HG03280 (cell line): ENCODE measurements around the gene C10orf95.
"Not testable (repeated sequence)": the region's sequence is repeated elsewhere in the genome, so short reads cannot be mapped to it uniquely, and the experiment has no call there.

Source experiments
- ATAC-seq: cut with Tn5 transposase; IDR thresholded peaks from one replicate; pipeline ENCODE4 v1.9.1; 2021; ENCODE audit warnings: mild to moderate bottlenecking, moderate library complexity; ENCODE audit not compliant: unreplicated experiment

Gene C10orf95, protein sequence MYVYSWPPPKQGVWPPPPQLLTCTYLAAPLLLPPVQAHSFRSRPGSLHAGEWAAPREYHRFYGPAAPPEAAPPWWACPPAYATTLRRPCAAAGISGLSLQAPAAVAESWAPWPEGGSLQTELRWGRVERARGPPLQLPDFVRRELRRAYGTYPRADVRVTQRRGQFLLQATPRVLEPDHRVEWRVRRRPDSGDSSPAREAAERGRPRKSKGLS

DNA sequence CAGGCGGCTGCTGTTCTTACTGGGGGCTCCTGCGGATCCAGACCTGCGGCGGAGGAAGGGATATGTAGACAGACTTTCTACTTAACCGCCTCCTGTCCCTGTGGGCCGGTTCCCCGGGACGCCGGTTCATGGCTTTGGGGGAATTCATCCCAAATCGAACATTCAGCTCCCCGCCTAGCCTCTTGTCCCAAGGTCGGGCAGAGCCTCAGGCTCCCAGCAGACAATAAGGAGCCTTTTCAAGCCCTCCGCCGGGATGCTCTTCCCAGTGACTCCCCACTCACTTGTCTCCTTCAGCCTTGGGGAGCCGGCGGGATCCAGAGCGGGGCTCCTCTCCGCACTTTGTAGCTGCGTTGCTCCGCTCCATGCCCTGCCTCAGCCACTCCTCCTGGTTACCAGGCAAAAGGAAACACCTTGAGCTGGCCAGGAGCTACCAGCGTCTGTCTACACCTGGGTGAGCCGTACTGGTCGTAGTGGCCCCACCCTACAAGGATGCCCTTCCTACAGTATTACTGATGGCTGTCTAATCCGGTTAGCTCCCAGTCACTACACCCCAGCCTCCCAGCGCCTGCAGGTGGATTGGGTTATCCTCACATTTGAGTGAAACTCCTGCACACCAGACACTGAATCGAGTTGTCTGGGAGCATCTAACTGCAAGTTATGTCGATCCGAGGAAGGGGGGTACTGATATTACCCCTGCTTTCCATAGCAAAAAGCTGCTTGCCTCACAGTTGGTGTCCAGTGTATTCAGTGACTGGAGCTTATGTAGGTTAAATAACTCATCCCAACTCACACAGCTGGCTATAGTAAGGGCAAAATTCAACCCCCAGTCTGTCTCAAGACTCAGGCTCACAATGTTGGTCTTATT lies at the start of gene C10orf95:
Gene C10orf95 (minus strand): TSS at position 439 of the 865 bp plus-strand sequence. CDS start 450 bp downstream, outside the sequence.
- no peak for ATAC-seq

DNA sequence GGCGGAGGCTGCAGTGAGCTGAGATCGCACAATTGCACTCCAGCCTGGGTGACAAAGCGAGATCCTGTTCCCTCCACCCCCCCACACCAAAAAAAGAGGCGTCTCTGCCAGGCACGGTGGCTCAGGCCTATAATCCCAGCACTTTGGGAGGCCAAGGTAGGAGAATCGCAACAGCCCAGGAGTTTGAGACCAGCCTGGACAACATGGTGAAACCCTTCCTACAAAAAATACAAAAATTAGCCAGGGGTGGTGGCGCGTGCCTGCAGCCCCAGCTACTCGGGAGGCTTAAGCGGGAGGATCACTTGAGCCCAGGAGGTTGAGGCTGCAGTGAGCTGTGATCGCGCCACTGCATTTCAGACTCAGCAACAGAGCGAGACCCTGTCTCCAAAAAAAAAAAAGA lies 49.3 kb upstream of the C10orf95 start:
- ATAC-seq: not testable (repeated sequence)

DNA sequence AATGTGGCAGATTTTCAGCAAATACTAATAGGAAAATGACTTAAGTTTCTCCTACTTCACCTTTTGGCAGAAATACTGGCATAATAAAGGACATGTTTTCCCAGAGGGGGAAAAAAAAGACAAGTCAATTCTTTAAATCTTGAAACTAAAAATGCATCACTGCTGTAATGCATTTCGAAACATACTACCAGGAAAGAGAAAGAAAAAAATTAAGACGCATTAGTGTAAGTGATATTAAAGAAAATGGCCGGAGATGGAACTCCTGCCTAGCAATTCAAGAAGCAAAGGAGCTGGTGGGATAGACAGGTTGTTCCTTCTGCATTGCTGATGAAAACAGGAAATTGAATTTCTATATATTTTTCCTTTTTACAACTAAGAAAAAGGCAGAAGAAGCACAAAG lies 48.0 kb upstream of the C10orf95 start:
- no peak for ATAC-seq

DNA sequence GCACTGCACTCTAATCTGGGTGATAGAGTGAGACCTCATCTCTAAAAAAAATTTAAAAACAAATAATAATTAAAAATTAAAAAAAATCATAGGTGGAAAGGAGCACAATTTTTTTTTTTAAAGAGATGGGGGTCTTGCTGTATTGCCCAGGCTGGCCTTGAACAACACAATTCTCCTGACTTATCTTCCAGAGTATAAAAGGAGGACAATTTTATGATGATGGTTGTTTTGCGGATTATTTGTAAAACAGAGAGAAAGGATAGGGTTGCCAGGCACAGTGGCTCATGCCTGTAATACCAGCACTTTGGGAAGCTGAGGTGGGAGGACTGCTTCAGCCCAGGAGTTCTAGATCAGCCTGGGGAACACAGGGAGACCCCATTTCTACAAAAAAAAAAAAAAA lies 46.2 kb upstream of the C10orf95 start:
- ATAC-seq: no peak

DNA sequence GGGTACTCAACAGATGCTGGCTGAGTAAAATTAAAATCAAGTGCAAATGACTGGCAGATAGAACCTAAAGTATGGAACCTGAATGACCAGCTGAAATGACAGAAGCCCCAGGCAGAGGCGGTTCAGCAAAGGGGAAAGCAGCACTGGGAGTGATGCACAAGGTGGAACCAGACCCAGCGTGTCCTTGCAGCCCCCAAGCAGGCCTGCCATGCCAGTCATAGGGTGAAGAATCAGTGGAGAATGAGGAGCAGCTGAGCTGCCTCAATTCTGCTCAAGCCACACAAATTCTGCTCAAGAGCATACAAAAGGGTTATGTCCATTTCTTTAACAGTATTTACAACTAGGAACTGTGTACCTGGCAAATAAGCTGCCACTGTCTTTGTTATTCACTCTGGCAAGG lies 42.4 kb upstream of the C10orf95 start:
- ATAC-seq: no peak

DNA sequence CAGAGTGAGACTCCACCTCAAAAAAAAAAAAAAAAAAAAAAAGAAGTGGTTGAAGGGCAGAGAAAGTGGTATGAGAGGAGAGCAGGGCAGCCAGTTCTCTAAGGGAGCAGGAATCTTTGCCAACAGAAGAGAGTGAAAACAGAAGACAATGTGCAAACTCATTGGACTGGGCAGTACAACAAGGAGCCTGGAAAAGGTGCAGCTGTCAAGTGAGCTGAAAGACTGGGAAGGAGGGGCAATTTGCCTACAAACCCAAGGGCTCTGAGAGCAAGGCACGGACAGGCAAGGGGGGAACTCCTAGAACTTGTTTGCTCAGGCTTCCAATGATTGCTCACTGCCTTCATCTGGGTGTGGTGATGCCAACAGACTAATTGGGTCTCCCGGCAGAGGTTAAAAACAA lies 41.6 kb upstream of the C10orf95 start:
- no peak for ATAC-seq

DNA sequence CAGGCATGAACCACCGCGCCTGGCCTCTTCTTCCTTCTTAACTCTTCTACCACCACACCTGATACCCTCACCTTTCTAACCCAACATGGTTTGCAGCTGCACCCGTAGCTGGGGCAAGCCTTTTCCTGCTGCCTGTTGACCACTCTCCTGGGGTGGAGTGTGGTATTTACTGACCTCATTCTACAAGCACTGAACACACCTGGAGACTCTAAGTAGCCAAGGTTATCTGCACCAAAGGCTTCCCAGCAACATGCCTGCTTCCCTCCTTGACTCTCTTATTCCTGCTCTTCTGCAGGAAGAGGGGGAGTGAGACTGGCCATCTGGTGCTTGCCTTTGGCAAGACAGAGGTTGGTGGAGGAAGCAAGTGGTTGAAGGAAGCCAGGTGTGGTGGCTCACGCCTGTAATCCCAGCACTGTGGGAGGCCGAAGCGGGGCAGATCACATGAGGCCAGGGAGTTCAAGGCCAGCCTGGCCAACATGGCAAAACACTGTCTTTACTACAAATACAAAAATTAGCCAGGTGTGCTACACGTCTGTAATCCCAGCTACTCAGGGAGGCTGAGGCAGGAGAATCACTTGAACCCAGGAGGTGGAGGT lies 41.1 kb upstream of the C10orf95 start:
- ATAC-seq: no peak

DNA sequence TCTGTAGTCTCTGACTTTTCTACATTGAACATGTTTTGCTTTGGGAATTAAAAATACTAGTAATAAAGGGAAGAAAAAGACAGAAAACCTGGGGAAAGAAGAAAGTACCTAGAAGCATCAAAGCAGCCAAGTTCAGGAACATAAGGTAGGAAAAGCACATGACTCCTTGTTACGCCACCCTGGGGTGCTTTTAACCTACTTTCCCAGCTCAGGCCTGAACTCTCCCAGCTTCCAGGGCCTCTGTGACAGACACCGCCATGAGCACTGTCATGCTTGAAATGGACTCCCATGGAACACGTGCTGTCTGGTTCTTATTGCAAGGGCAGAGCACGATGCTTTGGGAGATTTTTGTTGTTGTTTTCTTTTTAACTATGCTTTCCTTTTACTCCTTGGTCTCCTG lies 39.8 kb upstream of the C10orf95 start:
- ATAC-seq: no peak

DNA sequence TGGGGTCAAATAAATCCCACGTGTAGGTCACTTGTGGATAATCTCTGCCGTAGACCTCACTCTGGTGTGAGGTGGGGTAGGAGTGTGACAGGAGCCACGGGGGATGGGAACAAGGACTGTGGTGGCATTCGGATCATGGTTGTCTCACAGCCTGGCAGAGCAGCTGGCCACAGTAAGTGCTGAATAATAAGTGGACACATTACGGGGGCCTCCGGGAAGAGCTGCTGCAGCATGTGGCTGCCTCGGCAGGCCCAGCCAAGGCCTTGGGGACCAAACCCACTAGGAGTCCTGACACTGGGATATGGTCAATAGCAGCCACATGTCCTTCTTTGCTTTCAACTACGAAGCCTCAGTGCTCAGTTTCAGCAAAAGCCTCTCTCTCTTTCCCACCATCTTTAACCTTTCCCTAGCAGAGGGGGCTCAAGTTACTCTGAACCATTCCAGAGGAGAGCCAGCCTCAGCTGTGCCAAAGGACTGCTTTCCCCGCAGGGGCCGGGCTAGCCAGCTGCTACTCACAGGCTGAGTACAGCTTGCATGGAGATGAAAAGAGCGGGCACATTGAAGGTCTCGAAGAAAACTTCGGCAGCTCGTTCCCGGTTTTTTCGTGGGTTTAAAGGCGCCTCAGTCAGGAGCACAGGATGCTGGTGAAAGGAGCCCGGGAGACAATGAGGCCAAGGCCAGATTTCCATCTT lies 33.9 kb upstream of the C10orf95 start:
- ATAC-seq: no peak

DNA sequence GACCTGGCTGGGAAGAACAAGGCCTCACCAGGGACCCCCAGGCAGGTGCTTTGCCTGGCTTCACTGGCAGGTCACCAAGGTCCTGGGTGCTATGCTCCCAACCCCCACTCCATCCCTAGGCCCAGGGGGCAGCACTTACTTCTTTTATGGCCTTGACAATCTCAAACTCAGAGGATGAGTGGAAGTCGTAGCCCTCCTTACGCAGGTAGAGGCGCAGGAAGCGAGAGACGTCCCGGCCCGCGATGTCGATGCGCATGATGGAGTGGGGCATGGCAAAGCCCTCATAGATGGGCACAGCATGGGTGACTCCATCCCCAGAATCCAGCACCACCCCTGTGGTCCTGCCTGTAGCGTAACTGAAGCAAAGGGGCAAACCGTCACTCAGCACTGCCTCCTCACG lies 32.7 kb upstream of the C10orf95 start:
- no peak for ATAC-seq

DNA sequence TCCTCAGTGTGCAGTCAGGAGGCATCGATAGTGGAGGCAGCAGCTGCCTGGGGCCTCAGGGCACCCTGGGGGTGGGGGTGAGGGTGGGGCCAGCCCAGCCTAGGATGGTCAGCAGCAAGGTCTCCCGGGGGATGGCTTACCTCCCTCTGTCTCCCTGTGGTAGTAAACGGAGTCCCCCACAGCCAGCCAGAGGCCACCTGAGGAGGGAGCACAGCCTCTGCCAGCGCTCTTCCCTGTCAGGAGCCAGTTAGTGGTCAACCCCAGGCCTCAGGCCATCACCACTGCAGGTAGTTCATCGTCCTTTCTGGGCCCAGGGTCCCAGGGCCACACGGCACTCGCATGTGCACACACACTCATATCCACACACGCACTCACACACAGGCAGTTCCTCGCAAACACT lies 29.1 kb upstream of the C10orf95 start:
- no peak for ATAC-seq

DNA sequence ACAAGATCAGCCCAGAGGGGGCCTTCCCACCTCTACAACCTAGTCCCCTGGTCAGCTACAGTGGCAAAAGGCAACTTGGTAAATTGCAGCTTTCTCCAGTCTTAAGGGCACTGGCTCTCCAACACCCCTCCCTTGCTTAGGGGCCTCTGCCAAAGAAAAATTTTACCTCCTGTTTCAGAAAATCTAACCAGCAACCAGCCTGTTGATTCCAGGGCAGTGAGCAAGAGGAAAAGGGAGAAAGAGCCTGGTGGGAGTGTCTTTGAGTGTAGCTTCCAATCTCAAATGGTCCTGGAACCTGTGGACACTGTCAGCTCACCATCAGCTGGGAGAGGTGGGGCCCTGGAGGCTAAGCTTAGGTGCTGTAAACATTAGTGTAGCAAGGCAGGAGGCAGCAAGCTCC lies 28.3 kb upstream of the C10orf95 start:
- ATAC-seq: no peak

DNA sequence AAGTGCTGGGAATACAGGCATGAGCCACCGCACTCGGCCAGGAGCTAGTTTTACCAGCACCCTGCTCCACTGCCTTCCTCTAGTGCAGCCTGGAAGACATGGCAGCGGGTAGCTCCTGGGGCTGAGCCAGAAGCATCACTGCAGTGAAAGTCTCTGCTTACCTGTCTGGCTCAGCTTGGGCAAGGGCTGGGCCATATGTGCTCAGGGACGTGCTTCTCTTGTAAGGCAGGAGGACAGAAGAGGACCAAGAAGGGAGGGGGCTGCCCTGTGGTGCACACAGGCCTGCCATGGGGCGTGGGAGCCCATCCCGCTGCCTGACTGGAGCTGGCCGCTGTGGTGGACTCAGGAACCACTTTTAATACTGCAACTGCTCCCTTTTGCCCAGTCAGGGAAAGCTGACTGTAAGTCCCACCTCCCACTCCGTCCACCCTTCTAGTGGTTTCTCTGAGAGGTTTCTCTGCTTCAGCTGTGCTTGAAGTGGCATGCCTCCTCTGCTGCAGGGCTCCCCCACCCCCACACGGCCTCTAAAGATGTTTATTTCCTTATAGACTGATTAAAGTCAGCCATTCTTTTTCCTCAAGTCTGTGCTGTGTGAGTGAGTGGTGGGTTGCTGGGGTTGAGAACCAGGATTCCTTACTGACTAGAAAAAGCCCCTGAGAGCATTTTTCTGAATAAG lies 25.3 kb upstream of the C10orf95 start:
- ATAC-seq: no peak

DNA sequence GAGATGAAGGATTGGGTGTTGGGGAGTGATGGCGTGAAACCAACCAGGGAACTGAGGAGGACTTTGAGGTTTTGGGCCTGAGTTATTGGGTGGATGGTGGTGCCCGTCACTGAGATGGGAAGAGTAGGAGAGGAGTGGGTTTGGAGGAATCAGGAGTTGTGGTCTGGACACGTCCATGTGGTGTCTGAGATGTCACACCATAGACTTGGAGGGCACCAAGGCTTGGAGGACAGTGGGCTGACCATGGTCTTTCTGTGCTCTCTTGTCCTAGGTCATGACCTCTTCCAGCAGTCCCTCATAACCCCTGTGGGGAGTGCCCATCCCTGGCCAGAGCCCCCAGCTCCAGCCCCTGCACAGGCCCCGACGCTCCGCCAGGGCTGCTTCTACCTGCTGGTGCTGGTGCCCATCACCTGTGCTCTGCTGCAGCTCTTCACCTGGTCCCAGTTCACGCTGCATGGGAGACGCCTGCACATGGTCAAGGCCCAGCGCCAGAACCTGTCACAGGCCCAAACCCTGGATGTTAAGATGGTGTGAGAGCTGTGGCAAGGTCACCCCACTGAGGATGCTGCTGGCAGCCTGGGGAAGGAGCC lies 24.2 kb upstream of the C10orf95 start:
- no peak for ATAC-seq

DNA sequence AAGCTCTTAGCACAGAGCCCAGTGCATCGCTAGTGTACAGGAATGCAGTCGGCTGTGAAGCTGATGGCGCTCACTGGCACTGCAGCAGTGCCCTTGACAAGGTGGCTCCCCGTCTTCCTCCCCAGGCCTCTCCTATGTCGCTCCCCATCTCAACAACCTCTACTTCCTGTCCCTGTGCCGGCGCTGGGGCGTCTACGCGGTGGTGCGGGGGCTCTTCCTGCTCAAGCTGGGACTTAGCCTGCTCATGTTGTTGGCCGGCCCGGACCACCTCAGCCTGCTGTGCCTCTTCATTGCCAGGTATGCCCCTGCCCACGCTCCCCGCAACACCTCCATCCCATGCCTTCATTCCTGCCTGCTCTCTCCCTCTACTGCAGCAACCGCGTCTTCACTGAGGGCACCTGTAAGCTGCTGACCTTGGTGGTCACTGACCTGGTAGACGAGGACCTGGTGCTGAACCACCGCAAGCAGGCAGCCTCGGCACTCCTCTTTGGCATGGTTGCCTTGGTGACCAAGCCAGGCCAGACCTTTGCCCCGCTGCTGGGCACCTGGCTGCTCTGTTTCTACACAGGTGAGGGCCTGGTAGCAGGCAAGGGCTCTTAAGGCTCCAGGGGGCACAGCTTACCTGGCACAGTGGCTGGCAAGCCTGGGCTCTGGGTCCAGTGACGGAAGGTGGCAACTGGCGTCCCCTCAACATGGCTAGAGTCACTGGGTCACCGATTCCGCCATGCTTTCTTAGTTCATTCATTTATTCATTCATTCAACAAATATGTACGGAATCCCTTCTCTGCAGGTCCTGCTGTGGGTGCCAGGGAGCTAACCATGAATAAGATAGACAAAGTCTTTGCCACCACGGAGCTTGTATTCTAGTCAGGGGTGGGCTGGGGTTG lies 22.3 kb upstream of the C10orf95 start:
- no peak for ATAC-seq

DNA sequence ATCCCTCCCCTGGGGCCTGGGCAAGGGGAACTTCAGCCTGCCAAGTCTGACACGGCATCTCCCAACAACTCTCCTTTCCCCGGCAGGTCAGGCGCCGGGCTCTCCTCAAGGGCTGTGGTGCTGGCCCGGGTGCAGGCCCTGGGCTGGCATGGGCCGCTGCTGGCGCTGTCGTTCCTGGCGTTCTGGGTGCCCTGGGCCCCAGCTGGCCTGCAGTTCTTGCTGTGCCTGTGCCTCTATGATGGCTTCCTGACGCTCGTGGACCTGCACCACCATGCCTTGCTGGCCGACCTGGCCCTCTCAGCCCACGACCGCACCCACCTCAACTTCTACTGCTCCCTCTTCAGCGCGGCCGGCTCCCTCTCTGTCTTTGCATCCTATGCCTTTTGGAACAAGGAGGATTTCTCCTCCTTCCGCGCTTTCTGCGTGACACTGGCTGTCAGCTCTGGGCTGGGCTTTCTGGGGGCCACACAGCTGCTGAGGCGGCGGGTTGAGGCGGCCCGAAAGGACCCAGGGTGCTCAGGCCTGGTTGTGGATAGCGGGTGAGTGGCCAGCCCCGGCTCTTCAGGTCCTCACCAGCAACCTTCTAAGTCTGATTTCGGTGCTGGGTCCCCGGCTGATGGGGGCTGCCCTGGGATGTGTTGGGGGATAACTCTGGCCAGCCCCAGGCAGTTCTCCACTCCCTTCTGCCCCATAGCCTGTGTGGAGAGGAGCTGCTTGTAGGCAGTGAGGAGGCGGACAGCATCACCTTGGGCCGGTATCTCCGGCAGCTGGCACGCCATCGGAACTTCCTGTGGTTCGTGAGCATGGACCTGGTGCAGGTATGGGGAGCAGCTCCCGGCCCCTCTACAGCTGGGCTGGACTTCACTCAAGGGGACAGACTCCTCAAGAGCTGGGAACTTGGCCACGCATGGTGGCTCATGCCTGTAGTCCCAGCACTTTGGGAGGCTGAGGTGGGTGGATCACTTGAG lies 19.5 kb upstream of the C10orf95 start:
- no peak for ATAC-seq

DNA sequence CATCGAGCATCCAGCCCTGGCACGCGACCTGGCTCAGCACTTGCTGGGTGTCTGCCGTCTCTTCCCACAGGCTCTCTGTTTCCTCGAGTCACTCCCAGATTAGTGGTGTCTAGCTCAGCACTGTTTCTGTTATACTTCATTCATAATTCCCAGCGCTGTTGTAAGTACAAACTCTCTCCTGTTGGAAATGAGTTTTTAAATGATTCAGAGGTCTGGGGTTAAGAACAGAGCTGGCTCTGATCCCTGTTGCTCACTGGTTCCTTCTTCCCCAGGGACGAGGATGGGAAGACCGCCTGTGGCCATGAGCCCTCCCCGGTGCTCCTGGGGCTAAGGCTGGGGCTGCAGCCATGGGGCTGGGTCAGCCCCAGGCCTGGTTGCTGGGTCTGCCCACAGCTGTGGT lies 17.3 kb upstream of the C10orf95 start:
- no peak for ATAC-seq

DNA sequence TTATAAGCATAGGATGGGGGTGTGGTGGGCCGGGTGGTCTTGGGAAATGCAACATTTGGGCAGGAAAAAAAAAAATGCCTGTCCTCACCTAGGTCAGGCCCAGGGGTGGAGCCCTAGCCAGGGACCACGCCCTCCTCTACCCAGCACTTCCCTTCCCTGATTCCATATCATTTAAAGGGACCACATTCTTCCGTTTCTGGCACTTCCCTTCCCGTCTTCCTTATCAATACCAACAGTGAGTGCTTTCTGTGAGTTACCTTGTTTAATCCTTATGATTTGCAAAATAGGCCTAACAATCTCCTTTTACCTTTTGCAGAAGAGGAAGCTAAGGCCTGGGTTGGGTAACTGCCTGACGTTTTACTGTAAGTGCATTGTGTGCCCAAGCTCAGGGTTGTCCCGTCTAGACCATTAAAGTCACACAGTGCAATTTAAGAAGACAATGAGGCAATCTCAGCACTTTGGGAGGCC lies 16.7 kb upstream of the C10orf95 start:
- no peak for ATAC-seq
